Measurements from ENCODE around the gene PCDHA1.
"Not testable (repeated sequence)": the region's sequence is repeated elsewhere in the genome, so short reads cannot be mapped to it uniquely, and the experiment has no call there.

PCDHA1 gene

DNA sequence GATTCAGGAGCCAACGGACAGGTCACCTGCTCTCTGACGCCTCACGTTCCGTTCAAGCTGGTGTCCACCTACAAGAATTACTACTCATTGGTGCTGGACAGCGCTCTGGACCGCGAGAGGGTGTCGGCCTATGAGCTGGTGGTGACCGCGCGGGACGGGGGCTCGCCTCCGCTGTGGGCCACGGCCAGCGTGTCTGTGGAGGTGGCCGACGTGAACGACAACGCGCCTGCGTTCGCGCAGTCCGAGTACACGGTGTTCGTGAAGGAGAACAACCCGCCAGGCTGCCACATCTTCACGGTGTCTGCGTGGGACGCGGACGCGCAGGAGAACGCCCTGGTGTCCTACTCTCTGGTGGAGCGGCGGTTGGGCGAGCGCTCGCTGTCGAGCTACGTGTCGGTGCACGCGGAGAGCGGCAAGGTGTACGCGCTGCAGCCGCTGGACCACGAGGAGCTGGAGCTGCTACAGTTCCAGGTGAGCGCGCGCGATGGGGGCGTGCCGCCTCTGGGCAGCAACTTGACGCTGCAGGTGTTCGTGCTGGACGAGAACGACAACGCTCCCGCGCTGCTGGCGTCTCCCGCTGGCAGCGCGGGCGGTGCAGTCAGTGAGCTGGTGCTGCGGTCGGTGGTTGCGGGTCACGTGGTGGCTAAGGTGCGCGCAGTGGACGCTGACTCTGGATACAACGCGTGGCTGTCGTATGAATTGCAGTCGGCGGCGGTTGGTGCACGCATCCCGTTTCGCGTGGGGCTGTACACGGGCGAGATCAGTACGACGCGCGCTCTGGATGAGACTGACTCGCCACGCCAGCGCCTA, 71.4 kb downstream of the PCDHA1 start:
- Histone ChIP-seq H3K4me1 (ENCODE audit: control insufficient read depth, insufficient read depth, low read length) (no peaks in the 10 kb centered on the region), H3K27ac (ENCODE audit: low read length) (no peak overlapping the region), H3K27me3 (ENCODE audit: control insufficient read depth in 1 of 2, insufficient read depth in 2 of 2, low read length in 2 of 2) (peaks cover 7 to 15% of the 10 kb centered on the region in 2 donors), H3K36me3 (ENCODE audit: control insufficient read depth in 2 of 2, insufficient read depth in 2 of 2, low read length in 2 of 2) (no peaks in the 10 kb centered on the region), H3K4me3 (ENCODE audit: low read length in 2 of 2) (no peak overlapping the region), H3K9ac (ENCODE audit: low read length in 2 of 2) (no peak overlapping the region), H3K9me3 (ENCODE audit: control insufficient read depth in 2 of 2, low read length in 2 of 2) (peaks cover 11 to 36% of the 10 kb centered on the region in 2 donors)

DNA sequence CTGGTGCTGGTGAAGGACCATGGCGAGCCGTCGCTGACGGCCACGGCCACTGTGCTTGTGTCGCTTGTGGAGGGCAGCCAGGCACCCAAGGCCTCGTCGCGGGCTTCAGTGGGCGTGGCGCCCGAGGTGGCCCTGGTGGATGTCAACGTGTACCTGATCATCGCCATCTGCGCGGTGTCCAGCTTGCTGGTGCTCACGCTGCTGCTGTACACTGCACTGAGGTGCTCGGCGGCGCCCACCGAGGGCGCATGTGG, 72.0 kb downstream of the PCDHA1 start:
- Histone ChIP-seq H3K36me3 (ENCODE audit: control insufficient read depth in 2 of 2, insufficient read depth in 2 of 2, low read length in 2 of 2) (no peaks in the 10 kb centered on the region), H3K4me3 (ENCODE audit: low read length in 2 of 2) (no peak overlapping the region)

DNA sequence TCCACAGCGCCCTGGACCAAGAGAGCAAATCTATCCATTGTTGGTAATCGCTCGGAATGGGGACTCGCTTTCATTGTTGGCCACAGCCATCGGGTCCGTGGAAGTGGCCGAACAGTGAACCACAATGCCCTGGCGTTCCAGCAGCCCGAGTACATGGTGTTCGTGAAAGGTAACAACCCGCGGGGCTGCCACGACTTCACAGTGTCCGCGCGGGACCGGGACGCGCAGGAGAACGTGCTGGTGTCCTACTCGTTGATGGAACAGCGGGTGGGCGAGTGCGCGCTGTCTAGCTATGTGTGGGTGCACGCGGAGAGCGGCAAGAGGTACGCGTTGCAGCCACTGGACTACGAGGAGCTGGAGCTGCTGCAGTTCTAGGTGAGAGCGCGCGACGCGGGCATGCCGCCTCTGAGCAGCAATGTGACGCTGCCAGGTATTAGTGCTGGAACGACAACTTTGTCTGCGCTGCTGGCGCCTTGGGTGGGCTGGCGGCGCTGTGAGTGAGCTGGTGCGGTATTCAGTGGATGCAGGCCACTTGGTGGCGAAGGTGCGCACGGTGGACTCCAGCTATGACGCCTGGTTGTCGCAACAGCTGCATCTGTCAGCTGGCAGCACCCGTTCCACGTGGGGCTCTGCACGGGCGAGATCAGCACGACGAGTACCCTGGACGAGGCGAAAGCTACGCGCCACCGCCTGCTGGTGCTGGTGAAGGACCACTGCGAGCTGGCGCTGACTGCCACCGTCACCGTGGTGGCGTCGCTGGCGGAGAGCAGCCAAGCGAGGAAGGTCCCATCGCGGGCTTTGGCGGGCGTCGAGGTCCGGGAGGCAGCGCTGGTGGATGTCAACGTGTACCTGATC, 76.7 kb downstream of the PCDHA1 start:
- H3K4me1 ChIP-seq (ENCODE audit: control insufficient read depth, insufficient read depth, low read length), result no peaks in the 10 kb centered on the region
- H3K36me3 ChIP-seq (ENCODE audit: control insufficient read depth in 2 of 2, insufficient read depth in 2 of 2, low read length in 2 of 2), result no peaks in the 10 kb centered on the region
- no peak overlapping the region for H3K27ac ChIP-seq (ENCODE audit: low read length)
- H3K9me3 ChIP-seq (ENCODE audit: control insufficient read depth in 2 of 2, low read length in 2 of 2), result peaks cover 9 to 30% of the 10 kb centered on the region in 2 donors
- H3K4me3 ChIP-seq (ENCODE audit: low read length in 2 of 2), result no peak overlapping the region
- H3K27me3 ChIP-seq (ENCODE audit: control insufficient read depth in 1 of 2, insufficient read depth in 2 of 2, low read length in 2 of 2), result peaks cover 5 to 6% of the 10 kb centered on the region in 2 donors
- no peak overlapping the region for H3K9ac ChIP-seq (ENCODE audit: low read length in 2 of 2)

More for the DNA sequence above, 72.0 kb downstream of the PCDHA1 start:
- H3K4me1 ChIP-seq (ENCODE audit: control insufficient read depth, insufficient read depth, low read length), result no peaks in the 10 kb centered on the region
- H3K9ac ChIP-seq (ENCODE audit: low read length in 2 of 2), result no peak overlapping the region
- peaks cover 11 to 41% of the 10 kb centered on the region in 2 donors for H3K9me3 ChIP-seq (ENCODE audit: control insufficient read depth in 2 of 2, low read length in 2 of 2)
- peaks cover 7 to 16% of the 10 kb centered on the region in 2 donors for H3K27me3 ChIP-seq (ENCODE audit: control insufficient read depth in 1 of 2, insufficient read depth in 2 of 2, low read length in 2 of 2)
- no peak overlapping the region for H3K27ac ChIP-seq (ENCODE audit: low read length)

DNA sequence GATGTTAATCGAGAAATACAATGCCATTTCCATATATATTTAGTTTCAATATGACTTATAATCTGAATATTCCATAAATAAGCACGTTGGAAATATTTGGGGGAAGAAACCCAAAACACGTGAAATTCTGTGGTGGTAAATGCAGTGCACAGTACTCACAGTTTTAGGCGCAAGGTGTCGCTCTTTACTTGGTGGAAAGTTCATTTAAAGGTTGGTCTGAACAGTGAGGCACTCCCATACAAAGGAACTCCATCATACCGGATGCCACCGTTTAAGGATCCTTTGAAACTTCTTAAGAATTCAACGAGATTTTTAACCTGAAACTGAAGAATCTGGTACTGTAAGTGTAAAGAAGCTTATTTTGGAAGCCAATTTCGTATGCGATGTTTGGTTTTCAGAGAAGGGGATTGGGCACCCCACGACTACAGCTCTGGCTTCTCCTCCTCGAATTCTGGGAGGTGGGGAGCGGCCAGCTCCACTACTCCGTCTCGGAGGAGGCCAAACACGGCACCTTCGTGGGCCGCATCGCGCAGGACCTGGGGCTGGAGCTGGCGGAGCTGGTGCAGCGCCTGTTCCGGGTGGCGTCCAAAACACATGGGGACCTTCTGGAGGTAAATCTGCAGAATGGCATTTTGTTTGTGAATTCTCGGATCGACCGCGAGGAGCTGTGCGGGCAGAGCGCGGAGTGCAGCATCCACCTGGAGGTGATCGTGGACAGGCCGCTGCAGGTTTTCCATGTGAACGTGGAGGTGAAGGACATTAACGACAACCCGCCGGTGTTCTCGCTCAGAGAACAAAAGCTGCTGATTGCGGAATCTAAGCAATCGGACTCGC, 83.0 kb downstream of the PCDHA1 start, which contains the start of gene PCDHA11:
Gene PCDHA11 (plus strand): TSS at position 237 of the 834 bp plus-strand sequence. CDS start 147 bp downstream, at position 384.
- Histone ChIP-seq H3K4me1 (ENCODE audit: control insufficient read depth, insufficient read depth, low read length) (no peaks in the 10 kb centered on the region), H3K4me3 (ENCODE audit: low read length in 2 of 2) (no peak within 1 kb of the TSS), H3K27me3 (ENCODE audit: control insufficient read depth in 1 of 2, insufficient read depth in 2 of 2, low read length in 2 of 2) (peaks cover 4 to 24% of the 10 kb centered on the region in 2 donors)

DNA sequence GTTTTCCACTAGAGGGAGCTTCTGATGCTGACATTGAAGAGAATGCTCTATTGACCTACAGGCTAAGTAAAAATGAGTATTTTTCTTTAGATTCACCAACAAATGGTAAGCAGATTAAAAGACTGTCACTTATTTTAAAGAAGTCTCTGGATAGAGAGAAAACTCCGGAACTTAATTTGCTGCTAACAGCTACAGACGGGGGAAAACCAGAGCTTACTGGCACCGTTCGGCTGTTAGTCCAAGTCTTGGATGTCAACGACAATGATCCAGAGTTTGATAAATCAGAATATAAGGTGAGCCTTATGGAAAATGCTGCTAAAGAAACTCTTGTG, 83.6 kb downstream of the PCDHA1 start:
- H3K9me3 ChIP-seq (ENCODE audit: control insufficient read depth in 2 of 2, low read length in 2 of 2), result peaks cover 8 to 21% of the 10 kb centered on the region in 2 donors
- no peak overlapping the region for H3K4me3 ChIP-seq (ENCODE audit: low read length in 2 of 2)

More for the DNA sequence above, 83.0 kb downstream of the PCDHA1 start, which contains the start of gene PCDHA11:
- H3K9me3 ChIP-seq (ENCODE audit: control insufficient read depth in 2 of 2, low read length in 2 of 2), result peaks cover 8 to 21% of the 10 kb centered on the region in 2 donors
- H3K9ac ChIP-seq (ENCODE audit: low read length in 2 of 2), result no peak within 1 kb of the TSS
- no peak within 1 kb of the TSS for H3K27ac ChIP-seq (ENCODE audit: low read length)
- H3K36me3 ChIP-seq (ENCODE audit: control insufficient read depth in 2 of 2, insufficient read depth in 2 of 2, low read length in 2 of 2), result no peaks in the 10 kb centered on the region

DNA sequence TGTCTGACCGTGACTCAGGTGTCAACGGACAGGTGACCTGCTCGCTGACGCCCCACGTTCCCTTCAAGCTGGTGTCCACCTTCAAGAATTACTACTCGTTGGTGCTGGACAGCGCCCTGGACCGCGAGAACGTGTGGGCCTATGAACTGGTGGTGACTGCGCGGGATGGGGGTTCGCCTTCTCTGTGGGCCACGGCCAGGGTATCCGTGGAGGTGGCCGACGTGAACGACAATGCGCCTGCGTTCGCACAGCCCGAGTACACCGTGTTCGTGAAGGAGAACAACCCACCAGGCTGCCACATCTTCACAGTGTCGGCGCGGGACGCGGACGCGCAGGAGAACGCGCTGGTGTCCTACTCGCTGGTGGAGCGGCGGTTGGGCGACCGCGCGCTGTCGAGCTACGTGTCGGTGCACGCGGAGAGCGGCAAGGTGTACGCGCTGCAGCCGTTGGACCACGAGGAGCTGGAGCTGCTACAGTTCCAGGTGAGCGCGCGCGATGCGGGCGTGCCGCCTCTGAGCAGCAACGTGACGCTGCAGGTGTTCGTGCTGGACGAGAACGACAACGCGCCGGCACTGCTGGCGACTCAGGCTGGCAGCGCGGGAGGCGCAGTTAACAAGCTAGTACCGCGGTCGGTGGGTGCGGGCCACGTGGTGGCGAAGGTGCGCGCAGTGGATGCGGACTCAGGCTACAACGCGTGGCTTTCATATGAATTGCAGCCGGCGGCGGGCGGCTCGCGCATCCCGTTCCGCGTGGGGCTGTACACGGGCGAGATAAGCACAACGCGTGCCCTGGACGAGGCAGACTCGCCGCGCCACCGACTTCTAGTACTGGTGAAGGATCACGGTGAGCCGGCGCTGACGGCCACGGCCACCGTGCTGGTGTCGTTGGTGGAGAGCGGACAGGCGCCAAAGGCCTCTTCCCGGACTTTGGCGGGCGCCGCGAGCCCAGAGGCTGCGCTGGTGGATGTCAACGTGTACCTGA, 84.6 kb downstream of the PCDHA1 start:
- no peak overlapping the region for H3K4me3 ChIP-seq (ENCODE audit: low read length in 2 of 2)
- peaks cover 4 to 27% of the 10 kb centered on the region in 2 donors for H3K27me3 ChIP-seq (ENCODE audit: control insufficient read depth in 1 of 2, insufficient read depth in 2 of 2, low read length in 2 of 2)
- H3K4me1 ChIP-seq (ENCODE audit: control insufficient read depth, insufficient read depth, low read length), result no peaks in the 10 kb centered on the region
- H3K36me3 ChIP-seq (ENCODE audit: control insufficient read depth in 2 of 2, insufficient read depth in 2 of 2, low read length in 2 of 2), result no peaks in the 10 kb centered on the region
- H3K27ac ChIP-seq (ENCODE audit: low read length), result no peak overlapping the region
- no peak overlapping the region for H3K9ac ChIP-seq (ENCODE audit: low read length in 2 of 2)
- H3K9me3 ChIP-seq (ENCODE audit: control insufficient read depth in 2 of 2, low read length in 2 of 2), result peaks cover 12 to 21% of the 10 kb centered on the region in 2 donors

More for the DNA sequence above, 83.6 kb downstream of the PCDHA1 start:
- H3K4me1 ChIP-seq (ENCODE audit: control insufficient read depth, insufficient read depth, low read length), result no peaks in the 10 kb centered on the region
- H3K9ac ChIP-seq (ENCODE audit: low read length in 2 of 2), result no peak overlapping the region
- peaks cover 4 to 24% of the 10 kb centered on the region in 2 donors for H3K27me3 ChIP-seq (ENCODE audit: control insufficient read depth in 1 of 2, insufficient read depth in 2 of 2, low read length in 2 of 2)
- H3K36me3 ChIP-seq (ENCODE audit: control insufficient read depth in 2 of 2, insufficient read depth in 2 of 2, low read length in 2 of 2), result no peaks in the 10 kb centered on the region
- no peak overlapping the region for H3K27ac ChIP-seq (ENCODE audit: low read length)

DNA sequence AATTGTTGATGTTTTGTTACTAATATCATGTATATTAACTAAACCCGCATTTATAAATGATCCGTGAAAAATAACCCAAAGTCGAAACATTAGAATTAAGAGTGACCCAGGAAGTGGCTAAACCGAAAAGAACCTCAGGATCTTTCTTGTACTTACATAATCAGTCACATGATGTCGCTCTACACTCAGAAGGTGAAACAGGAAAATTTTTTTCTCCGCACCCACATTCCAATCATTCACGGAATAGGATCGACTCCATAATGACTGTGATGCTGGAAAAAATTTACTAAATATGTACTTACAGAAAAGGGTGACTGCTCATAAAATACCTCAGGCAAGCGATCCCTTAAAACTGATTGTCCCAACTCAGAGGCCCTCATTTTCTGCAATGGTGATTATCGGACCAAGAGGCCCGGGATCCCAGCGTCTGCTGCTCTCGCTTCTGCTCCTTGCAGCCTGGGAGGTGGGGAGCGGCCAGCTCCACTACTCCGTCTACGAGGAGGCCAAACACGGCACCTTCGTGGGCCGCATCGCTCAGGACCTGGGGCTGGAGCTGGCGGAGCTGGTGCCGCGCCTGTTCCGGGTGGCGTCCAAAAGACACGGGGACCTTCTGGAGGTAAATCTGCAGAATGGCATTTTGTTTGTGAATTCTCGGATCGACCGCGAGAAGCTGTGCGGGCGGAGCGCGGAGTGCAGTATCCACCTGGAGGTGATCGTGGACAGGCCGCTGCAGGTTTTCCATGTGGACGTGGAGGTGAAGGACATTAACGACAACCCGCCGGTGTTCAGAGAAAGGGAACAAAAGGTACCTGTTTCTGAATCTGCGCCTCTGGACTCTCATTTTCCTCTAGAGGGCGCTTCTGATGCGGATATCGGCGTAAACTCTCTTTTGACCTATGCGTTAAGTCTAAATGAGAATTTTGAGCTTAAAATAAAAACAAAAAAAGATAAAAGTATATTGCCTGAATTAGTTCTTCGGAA, 89.4 kb downstream of the PCDHA1 start, which contains the start of gene PCDHA12:
Gene PCDHA12 (plus strand): TSS at position 224 of the 981 bp plus-strand sequence. CDS start 165 bp downstream, at position 389.
- Histone ChIP-seq H3K27ac (ENCODE audit: low read length) (no peak within 1 kb of the TSS), H3K9me3 (ENCODE audit: control insufficient read depth in 2 of 2, low read length in 2 of 2) (peaks cover 13 to 16% of the 10 kb centered on the region in 2 donors), H3K27me3 (ENCODE audit: control insufficient read depth in 1 of 2, insufficient read depth in 2 of 2, low read length in 2 of 2) (peaks cover 7 to 17% of the 10 kb centered on the region in 2 donors), H3K9ac (ENCODE audit: low read length in 2 of 2) (no peak within 1 kb of the TSS), H3K4me1 (ENCODE audit: control insufficient read depth, insufficient read depth, low read length) (no peaks in the 10 kb centered on the region), H3K36me3 (ENCODE audit: control insufficient read depth in 2 of 2, insufficient read depth in 2 of 2, low read length in 2 of 2) (no peaks in the 10 kb centered on the region), H3K4me3 (ENCODE audit: low read length in 2 of 2) (no peak within 1 kb of the TSS)

DNA sequence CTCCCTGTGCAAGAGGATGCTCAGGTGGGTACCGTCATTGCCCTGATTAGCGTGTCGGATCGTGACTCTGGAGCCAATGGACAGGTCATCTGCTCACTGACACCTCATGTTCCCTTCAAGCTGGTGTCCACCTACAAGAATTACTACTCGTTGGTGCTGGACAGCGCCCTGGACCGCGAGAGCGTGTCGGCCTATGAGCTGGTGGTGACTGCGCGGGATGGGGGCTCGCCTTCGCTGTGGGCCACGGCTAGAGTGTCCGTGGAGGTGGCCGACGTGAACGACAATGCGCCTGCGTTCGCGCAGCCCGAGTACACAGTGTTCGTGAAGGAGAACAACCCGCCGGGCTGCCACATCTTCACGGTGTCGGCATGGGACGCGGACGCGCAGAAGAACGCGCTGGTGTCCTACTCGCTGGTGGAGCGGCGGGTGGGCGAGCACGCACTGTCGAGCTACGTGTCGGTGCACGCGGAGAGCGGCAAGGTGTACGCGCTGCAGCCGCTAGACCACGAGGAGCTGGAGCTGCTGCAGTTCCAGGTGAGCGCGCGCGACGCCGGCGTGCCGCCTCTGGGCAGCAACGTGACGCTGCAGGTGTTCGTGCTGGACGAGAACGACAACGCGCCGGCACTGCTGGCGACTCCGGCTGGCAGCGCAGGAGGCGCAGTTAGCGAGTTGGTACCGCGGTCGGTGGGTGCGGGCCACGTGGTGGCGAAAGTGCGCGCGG, 90.8 kb downstream of the PCDHA1 start:
- H3K36me3 ChIP-seq (ENCODE audit: control insufficient read depth in 2 of 2, insufficient read depth in 2 of 2, low read length in 2 of 2); H3K27ac ChIP-seq (ENCODE audit: low read length); H3K9ac ChIP-seq (ENCODE audit: low read length in 2 of 2); H3K4me1 ChIP-seq (ENCODE audit: control insufficient read depth, insufficient read depth, low read length); H3K4me3 ChIP-seq (ENCODE audit: low read length in 2 of 2): not testable (repeated sequence)
- Histone ChIP-seq H3K9me3 (ENCODE audit: control insufficient read depth in 2 of 2, low read length in 2 of 2) (peaks cover 11 to 12% of the 10 kb centered on the region in 2 donors), H3K27me3 (ENCODE audit: control insufficient read depth in 1 of 2, insufficient read depth in 2 of 2, low read length in 2 of 2) (peaks cover 3 to 10% of the 10 kb centered on the region in 2 donors)
